GM08714 (cell line): ENCODE data around the gene HMBS.
A peak's percentile ranks its signal among the peaks of the same experiment; 100 is the strongest.

Experiments used
- H3K4me3 ChIP-seq: fragments of 200-500 bp; sonication (Bioruptor generic); 2 replicates; pipeline ENCODE4 v1.5.1; 2014; ENCODE audit warnings: mild to moderate bottlenecking, low read length, inconsistent platforms
- ZNF274 ChIP-seq: IDR thresholded peaks from 2 replicates; pipeline ENCODE4 v1.6.1; 2012; ENCODE audit warnings: mild to moderate bottlenecking, low read depth, low read length

The HMBS gene

GRCh38 chr11:119106564-119107537 is 22.2 kb downstream of the HMBS start, which contains the start of gene C2CD2L:
Gene C2CD2L, plus strand, starts transcription at chr11:119107344. Its CDS starts 398 bp downstream, at chr11:119107742.
- TF ChIP-seq ZNF274 = no peak
- peak within 1 kb of the TSS; percentile 76 for H3K4me3 ChIP-seq

GRCh38 chr11:119107538-119108145 is 23.0 kb downstream of the HMBS start:
- peak overlapping the region; percentile 76 for H3K4me3 ChIP-seq
- no peak for TF ChIP-seq ZNF274

GRCh38 chr11:119108146-119108856 is 23.6 kb downstream of the HMBS start:
- H3K4me3 ChIP-seq = peak overlapping the region; percentile 76
- TF ChIP-seq ZNF274 = no peak

- no peak for TF ChIP-seq ZNF274
- peak overlapping the region; percentile 76; the same call in 1 of the 2 replicates for H3K4me3 ChIP-seq
Observed at GRCh38 chr11:119108857-119109221, 24.2 kb downstream of the HMBS start.

- H3K4me3 ChIP-seq = no peak overlapping the region
- no peak for TF ChIP-seq ZNF274
Observed at GRCh38 chr11:119109843-119110242, 25.2 kb downstream of the HMBS start.

- H3K4me3 ChIP-seq = no peak overlapping the region
- TF ChIP-seq ZNF274 = no peak
Observed at GRCh38 chr11:119110439-119110838, 25.8 kb downstream of the HMBS start.

- no peak for TF ChIP-seq ZNF274
- H3K4me3 ChIP-seq = no peak overlapping the region
Observed at GRCh38 chr11:119111361-119111925, 26.8 kb downstream of the HMBS start.

- no peak overlapping the region for H3K4me3 ChIP-seq
- TF ChIP-seq ZNF274 = no peak
Observed at GRCh38 chr11:119112314-119113020, 27.8 kb downstream of the HMBS start.

- no peak for TF ChIP-seq ZNF274
- H3K4me3 ChIP-seq = no peak overlapping the region
Observed at GRCh38 chr11:119113716-119114115, 29.0 kb downstream of the HMBS start.

GRCh38 chr11:119114351-119114750 is 29.7 kb downstream of the HMBS start:
- TF ChIP-seq ZNF274 = no peak
- H3K4me3 ChIP-seq = no peak overlapping the region

- no peak for TF ChIP-seq ZNF274
- no peak overlapping the region for H3K4me3 ChIP-seq
Observed at GRCh38 chr11:119115484-119116234, 31.0 kb downstream of the HMBS start.

- no peak for TF ChIP-seq ZNF274
- H3K4me3 ChIP-seq = no peak overlapping the region
Observed at GRCh38 chr11:119116235-119116594, 31.5 kb downstream of the HMBS start.

- TF ChIP-seq ZNF274 = no peak
- H3K4me3 ChIP-seq = no peak overlapping the region
Observed at GRCh38 chr11:119116601-119117000, 31.9 kb downstream of the HMBS start.
